HEK293T (cell line): ENCODE results near the gene GPR62.

ENCODE experiments used
- CTCF ChIA-PET: fragments of 350-600 bp; formaldehyde crosslinking; extraction: SDS; loops from one replicate; lab custom pipeline; 2021; ENCODE audit warnings: antibody characterized with exemption, inconsistent platforms; lab: Yijun Ruan, JAX
- POLR2A ChIA-PET: fragments of 350-600 bp; formaldehyde crosslinking; extraction: SDS; loops from one replicate; lab custom pipeline; 2020; ENCODE audit warnings: antibody characterized with exemption, inconsistent platforms; lab: Yijun Ruan, JAX
- DNase-seq: peaks from one replicate; pipeline ENCODE4 v3.0.0; 2012; ENCODE audit warnings: mixed read lengths; ENCODE audit errors: extremely low spot score
- ARNT ChIP-seq: fragments of 450-650 bp; IDR thresholded peaks from 2 replicates; pipeline ENCODE4 v1.6.1; 2017; ENCODE audit warnings: mild to moderate bottlenecking
- BHLHE40 ChIP-seq: fragments of 450-650 bp; IDR thresholded peaks from 2 replicates; pipeline ENCODE4 v1.6.1; 2016; ENCODE audit warnings: mild to moderate bottlenecking, moderate library complexity, borderline replicate concordance
- CTBP1 ChIP-seq: fragments of 450-650 bp; IDR thresholded peaks from 2 replicates; pipeline ENCODE4 v1.6.1; 2016; ENCODE audit warnings: borderline replicate concordance
- ELF4 ChIP-seq: fragments of 450-650 bp; IDR thresholded peaks from 2 replicates; pipeline ENCODE4 v1.6.1; 2017; ENCODE audit warnings: antibody characterized with exemption
- FOXA1 ChIP-seq: fragments of 450-650 bp; IDR thresholded peaks from 2 replicates; pipeline ENCODE4 v1.6.1; 2016; ENCODE audit warnings: mild to moderate bottlenecking
- FOXK2 ChIP-seq: fragments of 450-650 bp; IDR thresholded peaks from 2 replicates; pipeline ENCODE4 v1.6.1; 2016; ENCODE audit warnings: mild to moderate bottlenecking
- FOXM1 ChIP-seq: fragments of 450-650 bp; IDR thresholded peaks from 2 replicates; pipeline ENCODE4 v1.6.1; 2017; ENCODE audit warnings: mild to moderate bottlenecking, borderline replicate concordance
- HDGF ChIP-seq: fragments of 450-650 bp; IDR thresholded peaks from 2 replicates; pipeline ENCODE4 v1.6.1; 2017; ENCODE audit warnings: antibody characterized with exemption, borderline replicate concordance
- L3MBTL2 ChIP-seq: fragments of 450-650 bp; conservative IDR thresholded peaks from 2 replicates; pipeline ENCODE4 v1.6.1; 2016; ENCODE audit warnings: mild to moderate bottlenecking
- LEF1 ChIP-seq: fragments of 450-650 bp; IDR thresholded peaks from 2 replicates; pipeline ENCODE4 v1.6.1; 2017; ENCODE audit warnings: mild to moderate bottlenecking, borderline replicate concordance
- NFRKB ChIP-seq: fragments of 450-650 bp; IDR thresholded peaks from 2 replicates; pipeline ENCODE4 v1.6.1; 2016; ENCODE audit warnings: mild to moderate bottlenecking, moderate library complexity
- SP1 ChIP-seq: fragments of 450-650 bp; IDR thresholded peaks from 2 replicates; pipeline ENCODE4 v1.6.1; 2017
- SUZ12 ChIP-seq: fragments of 450-650 bp; IDR thresholded peaks from 2 replicates; pipeline ENCODE4 v1.6.1; 2016; ENCODE audit warnings: mild to moderate bottlenecking
- TARDBP ChIP-seq: fragments of 450-650 bp; IDR thresholded peaks from 2 replicates; pipeline ENCODE4 v1.6.1; 2016
- ZNF384 ChIP-seq: fragments of 450-650 bp; IDR thresholded peaks from 2 replicates; pipeline ENCODE4 v1.6.1; 2016
- TF ChIP-seq, protein P1 (sequence below): fragments of 450-650 bp; IDR thresholded peaks from 2 replicates; pipeline ENCODE4 v1.6.1; 2016

GPR62 gene

DNA sequence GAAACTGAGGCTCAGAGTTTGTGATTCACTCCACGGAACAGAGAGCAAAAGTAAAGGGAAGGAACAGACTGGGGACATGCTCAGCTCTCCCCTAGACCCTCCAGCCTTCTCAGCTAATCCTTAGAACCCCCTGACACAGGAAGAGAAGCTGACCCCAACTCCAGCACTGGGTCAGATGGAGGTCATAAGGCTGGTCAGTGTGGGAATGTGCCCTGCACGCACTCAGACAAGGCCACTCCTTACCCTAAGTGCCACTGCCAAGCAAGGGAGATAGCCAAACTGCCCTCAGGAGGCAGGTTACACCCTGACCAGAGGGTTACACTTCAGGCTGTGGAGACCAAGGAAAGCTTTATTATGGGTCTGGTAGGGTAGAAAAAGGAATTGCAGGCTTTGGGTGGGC lies 39.3 kb downstream of the GPR62 start:
- DNase-seq, result no peak
- TF ChIP-seq SP1, result no peak
- TF ChIP-seq FOXM1, result no peak
- no peak for TF ChIP-seq SUZ12
- no peak for TF ChIP-seq FOXK2
- no peak for TF ChIP-seq ARNT
- 0 out of 2 replicates have a peak, but pooled peaks have one; percentile 39 for TF ChIP-seq HDGF
- no peak for TF ChIP-seq L3MBTL2
- ChIA-PET CTCF (no interaction called here), POLR2A (interaction anchor here (1.0 to 6.4 kb wide), 7 partner anchors 8 to 66 kb away, joined by 3 to 88 read pairs (median 10); partner anchors contain the start of genes ABHD14B and ACY1)

DNA sequence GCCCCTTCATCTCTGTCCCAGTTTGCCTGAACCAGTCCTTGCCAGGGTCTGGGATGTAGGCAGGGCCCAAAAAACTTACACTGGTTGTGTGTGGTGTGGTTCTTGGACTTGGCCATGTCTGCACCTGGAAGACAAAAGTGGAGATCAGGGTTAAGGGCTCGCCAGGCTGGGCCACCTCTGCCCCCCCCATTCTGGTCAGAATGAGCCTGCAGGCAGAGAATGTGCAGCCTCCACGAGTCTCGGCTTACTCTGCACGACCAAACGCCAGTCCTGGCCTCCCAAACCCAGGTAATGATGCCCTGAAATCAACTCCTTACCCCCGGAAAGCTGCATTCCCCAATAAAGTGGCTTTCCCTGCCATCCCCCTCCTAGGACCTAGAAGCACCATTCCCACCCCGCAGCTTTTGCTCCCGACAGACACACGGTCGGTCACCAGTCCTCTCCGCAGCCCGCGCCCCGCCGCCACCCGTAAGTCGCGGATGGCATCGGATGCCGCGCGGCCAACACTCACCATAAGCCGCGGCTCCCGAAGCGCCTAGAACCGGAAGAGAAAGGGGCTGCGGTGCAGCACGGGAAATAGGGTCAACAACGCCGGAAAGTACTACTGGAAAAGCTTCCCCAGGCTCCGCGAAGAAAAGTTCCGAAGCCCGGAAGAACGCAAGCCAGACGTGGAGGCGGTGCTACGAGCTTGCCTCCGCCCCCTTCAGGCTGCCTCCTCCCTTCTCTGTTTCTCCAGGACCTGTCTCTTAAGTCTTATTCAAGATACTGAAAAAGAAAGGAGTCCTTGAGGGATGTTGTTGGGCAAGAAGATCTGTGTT lies 40.4 kb downstream of the GPR62 start, which contains the start of gene RPL29:
RPL29 (minus strand) TSS at position 550 of the 818 bp plus-strand sequence; CDS start at position 116, 434 bp downstream.
- CTCF ChIA-PET, result interaction anchor here (0.7 to 1.0 kb wide), 2 partner anchors 9 to 10 kb away, joined by 3 to 5 read pairs; no protein-coding TSS in a partner anchor
- peak; percentile 90 for DNase-seq
- POLR2A ChIA-PET, result interaction anchor here (0.6 to 6.4 kb wide), 32 partner anchors 8 to 167 kb away, joined by 3 to 88 read pairs (median 4); partner anchors contain the start of genes ABHD14B, ACY1, DUSP7 and PARP3
- TF ChIP-seq, protein P1, sequence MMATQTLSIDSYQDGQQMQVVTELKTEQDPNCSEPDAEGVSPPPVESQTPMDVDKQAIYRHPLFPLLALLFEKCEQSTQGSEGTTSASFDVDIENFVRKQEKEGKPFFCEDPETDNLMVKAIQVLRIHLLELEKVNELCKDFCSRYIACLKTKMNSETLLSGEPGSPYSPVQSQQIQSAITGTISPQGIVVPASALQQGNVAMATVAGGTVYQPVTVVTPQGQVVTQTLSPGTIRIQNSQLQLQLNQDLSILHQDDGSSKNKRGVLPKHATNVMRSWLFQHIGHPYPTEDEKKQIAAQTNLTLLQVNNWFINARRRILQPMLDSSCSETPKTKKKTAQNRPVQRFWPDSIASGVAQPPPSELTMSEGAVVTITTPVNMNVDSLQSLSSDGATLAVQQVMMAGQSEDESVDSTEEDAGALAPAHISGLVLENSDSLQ, result peak; percentile 71
- TF ChIP-seq ELF4, result peak; percentile 98
- TF ChIP-seq L3MBTL2, result peak; percentile 49; the same call in 1 of the 2 replicates
- TF ChIP-seq HDGF, result no peak
- TF ChIP-seq TARDBP, result no peak
- peak; percentile 85 for TF ChIP-seq CTBP1

DNA sequence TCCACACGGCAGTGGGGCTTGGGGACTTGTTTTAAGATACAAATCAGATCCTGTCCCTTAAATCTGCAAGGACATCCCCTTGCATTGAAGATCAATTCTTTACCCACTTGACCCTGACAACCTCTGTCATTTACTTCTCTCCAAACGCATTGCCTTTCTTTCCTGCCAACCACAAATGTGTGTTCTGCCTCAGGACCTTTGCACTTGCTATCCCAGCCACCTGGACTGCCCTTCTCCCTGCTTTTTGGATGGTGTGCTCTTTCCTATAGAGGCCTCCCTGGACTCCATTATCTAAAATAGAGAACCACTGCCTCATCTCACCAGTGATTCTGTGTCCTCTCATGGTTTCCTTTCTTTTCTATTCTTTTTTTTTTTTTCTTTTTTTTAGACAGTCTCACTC lies 42.0 kb downstream of the GPR62 start:
- TF ChIP-seq CTBP1 (no peak), L3MBTL2 (no peak), HDGF (no peak), LEF1 (no peak), FOXK2 (no peak), FOXA1 (no peak), SUZ12 (no peak), FOXM1 (no peak), BHLHE40 (no peak), ARNT (no peak)
- POLR2A ChIA-PET, result interaction anchor here (1.4 kb wide), 1 partner anchor 32 kb away, joined by 3 read pairs; no protein-coding TSS in a partner anchor
- CTCF ChIA-PET, result no interaction called here
- no peak for DNase-seq

DNA sequence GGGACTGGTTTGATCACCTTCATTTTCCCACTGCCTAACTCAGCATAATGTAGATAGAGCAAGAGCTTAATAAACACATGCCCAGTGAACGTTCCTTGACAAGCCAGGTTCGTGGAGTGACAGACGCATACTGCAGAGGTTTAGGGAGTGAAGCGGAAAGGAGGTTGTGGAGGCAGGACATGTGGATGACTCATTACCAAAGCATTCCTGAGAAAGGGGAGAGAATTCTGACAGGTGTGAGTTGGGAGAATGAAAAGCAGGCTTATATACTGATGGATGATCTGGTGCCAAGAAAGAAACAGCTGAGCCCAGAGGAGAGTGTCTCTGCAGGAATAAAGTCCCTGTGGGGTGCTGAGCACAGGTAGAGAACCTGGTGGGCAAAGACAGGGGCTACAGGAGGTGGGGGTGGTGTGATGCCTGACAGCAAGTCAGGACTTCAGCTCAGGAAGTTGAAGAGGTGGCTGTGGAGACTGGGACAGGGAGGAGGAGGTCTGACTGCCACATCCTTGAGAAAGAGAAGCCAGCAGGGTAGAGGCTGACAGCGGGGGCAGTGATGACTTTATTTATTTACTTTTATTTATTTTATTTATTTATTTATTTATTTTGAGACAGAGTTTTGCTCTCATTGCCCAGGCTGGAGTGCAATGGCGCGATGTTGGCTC lies 42.9 kb downstream of the GPR62 start:
- POLR2A ChIA-PET, result interaction anchor here (1.2 to 1.6 kb wide), 5 partner anchors 16 to 156 kb away, joined by 3 to 5 read pairs (median 3); partner anchors contain the start of genes ABHD14B, PARP3, POC1A and RRP9
- CTCF ChIA-PET, result interaction anchor here (0.7 to 1.6 kb wide), 2 partner anchors 8 to 56 kb away, joined by 4 to 5 read pairs; partner anchors contain the start of genes PARP3 and RRP9
- TF ChIP-seq FOXM1, result no peak
- TF ChIP-seq, protein P1, result peak; percentile 22; the same call in 1 of the 2 replicates
- no peak for DNase-seq

DNA sequence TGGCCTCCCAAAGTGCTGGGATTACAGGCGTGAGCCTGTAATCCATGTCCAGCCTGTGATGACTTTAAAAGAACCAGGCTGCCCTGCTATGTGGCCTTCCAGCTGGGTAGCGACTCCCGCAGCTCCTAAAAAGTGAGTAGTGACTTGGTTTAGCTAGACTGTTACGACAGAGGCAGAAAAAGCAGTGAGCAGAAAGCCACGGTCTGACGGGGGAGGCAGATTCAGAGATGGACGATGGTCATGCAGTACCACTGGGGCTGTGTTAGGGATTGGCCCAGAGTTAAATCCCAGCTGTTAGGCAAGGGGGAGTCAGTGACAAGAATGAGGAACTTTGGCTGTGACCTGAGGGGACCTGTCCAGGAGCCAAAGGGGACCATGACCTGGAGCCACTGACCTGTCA lies 43.6 kb downstream of the GPR62 start:
- DNase-seq, result no peak
- POLR2A ChIA-PET, result interaction anchor here (1.2 to 1.6 kb wide), 5 partner anchors 16 to 156 kb away, joined by 3 to 5 read pairs (median 3); partner anchors contain the start of genes ABHD14B, PARP3, POC1A and RRP9
- no peak for TF ChIP-seq LEF1
- TF ChIP-seq HDGF, result no peak
- no peak for TF ChIP-seq TARDBP
- TF ChIP-seq CTBP1, result no peak
- TF ChIP-seq L3MBTL2, result no peak
- no peak for TF ChIP-seq FOXA1
- TF ChIP-seq SP1, result no peak
- TF ChIP-seq NFRKB, result no peak
- no peak for TF ChIP-seq FOXM1
- no peak for TF ChIP-seq ARNT
- no peak for TF ChIP-seq SUZ12
- TF ChIP-seq, protein P1, result no peak
- TF ChIP-seq BHLHE40, result no peak
- TF ChIP-seq ZNF384, result no peak
- TF ChIP-seq FOXK2, result no peak
- TF ChIP-seq ELF4, result no peak
- CTCF ChIA-PET, result interaction anchor here (0.7 to 1.6 kb wide), 2 partner anchors 9 to 57 kb away, joined by 4 to 5 read pairs; partner anchors contain the start of genes PARP3 and RRP9

DNA sequence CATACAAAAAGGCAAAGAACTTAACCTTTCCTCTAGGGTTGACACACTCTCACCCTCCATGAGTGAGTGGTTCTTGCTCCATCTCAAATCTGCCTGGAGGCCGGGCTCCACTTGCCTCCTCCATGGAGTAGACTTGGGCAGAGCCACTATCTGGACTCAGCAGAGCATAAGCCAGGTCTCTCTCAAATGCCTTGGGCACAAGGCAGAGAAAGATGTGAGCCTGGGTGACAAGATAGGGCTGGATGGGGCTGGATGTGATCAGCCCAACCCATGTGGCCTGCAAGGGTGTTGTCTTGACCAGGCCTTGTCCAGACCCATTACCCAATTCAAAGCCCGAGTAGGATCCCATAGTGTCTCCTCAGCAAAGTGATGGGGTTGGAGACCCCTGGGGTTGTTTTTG lies 44.7 kb downstream of the GPR62 start:
- DNase-seq, result no peak
- ChIA-PET POLR2A (no interaction called here), CTCF (interaction anchor here (1.0 to 3.1 kb wide), 2 partner anchors 26 to 128 kb away, joined by 3 to 6 read pairs; partner anchors contain the start of gene ABHD14B)
- no peak for TF ChIP-seq SP1
- TF ChIP-seq BHLHE40, result no peak
- TF ChIP-seq ELF4, result no peak
- TF ChIP-seq TARDBP, result no peak
- no peak for TF ChIP-seq HDGF
- TF ChIP-seq L3MBTL2, result no peak
- TF ChIP-seq ZNF384, result no peak
- no peak for TF ChIP-seq FOXK2
- TF ChIP-seq, protein P1, result no peak
- TF ChIP-seq NFRKB, result no peak
- TF ChIP-seq ARNT, result no peak
- no peak for TF ChIP-seq CTBP1
- no peak for TF ChIP-seq LEF1
- TF ChIP-seq FOXM1, result no peak
- no peak for TF ChIP-seq SUZ12
